ENCODE data around the gene PPM1B. TPM values are rescaled to one million over a fixed set of nuclear protein-coding genes. Genes with fewer than 3 reads are reported as not detected.

Gene PPM1B
- total and polyA plus RNA-seq, 10 of the 15 experiments (the other 5 are each of a cell fraction or from before 2014, with no cell fraction given): 12.5 to 53.4 (median 33.7) TPM

DNA sequence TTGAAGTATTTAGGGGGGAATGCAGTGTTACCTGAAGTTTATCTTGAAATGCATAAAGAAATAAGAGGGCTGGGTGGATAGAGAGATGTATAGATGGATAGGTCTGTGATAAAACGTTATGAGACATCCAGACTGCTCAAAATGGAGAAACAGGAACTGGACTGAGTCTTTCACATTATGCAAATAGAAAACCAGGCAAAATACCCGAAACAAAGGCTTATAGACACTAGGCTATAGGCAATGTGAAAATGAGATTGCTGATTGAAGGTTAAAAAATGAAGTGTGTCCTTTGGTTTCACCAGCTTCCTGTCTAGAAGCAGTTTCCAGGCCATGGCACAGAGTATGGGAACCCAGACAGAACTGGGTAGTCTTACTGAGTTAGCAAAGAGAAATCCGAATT lies 81.7 kb downstream of the PPM1B start:
- WGBS (ENCODE audit: insufficient coverage, insufficient replicate concordance, low lambda C conversion rate, missing lambda C conversion rate): 3% methylated on average over 3 of the region's 3 CpGs
- Histone ChIP-seq H4K20me1 (ENCODE audit: control insufficient read depth, insufficient read depth) (no peaks in the 10 kb centered on the region), H3K4me3 (no peak overlapping the region), H3K36me3 (ENCODE audit: control insufficient read depth in 2 of 2, insufficient read depth in 2 of 2, low read length in 1 of 2) (no peaks in the 10 kb centered on the region), H2AFZ (ENCODE audit: control insufficient read depth, low read depth, low read length) (peak overlapping the region; percentile 34; the same call in 1 of the 2 replicates), H3K4me1 (ENCODE audit: control insufficient read depth, insufficient read depth, low read length) (peaks cover 9% of the 10 kb centered on the region), H3K9ac (ENCODE audit: control insufficient read depth, insufficient read depth, low read length) (no peak overlapping the region), H3K79me2 (ENCODE audit: control insufficient read depth, insufficient read depth, low read length) (no peaks in the 10 kb centered on the region), H3K27me3 (replicated peaks in 1 of 2; ENCODE audit: control insufficient read depth in 2 of 2, insufficient read depth in 2 of 2, low read length in 1 of 2) (no peaks in the 10 kb centered on the region), H3K27ac (ENCODE audit: control insufficient read depth, insufficient read depth) (no peak overlapping the region), H3K4me2 (ENCODE audit: control insufficient read depth, insufficient read depth) (peak overlapping the region; percentile 77), H3K9me3 (replicated peaks; ENCODE audit: control insufficient read depth, insufficient read depth, low read length) (peaks cover 2% of the 10 kb centered on the region; the same call in 1 of the 3 replicates)
- SMC1A ChIA-PET (ENCODE audit: uncharacterized antibody, unreplicated experiment): interaction anchor here (0.6 kb wide), 1 partner anchor 186 kb away, joined by 3 read pairs; no protein-coding TSS in a partner anchor
- in situ Hi-C loops (cut with MboI): no loop called here
- no TSS peak for BruUV-seq (replicated peaks)
- intact Hi-C loops (cut with micrococcal nuclease; ENCODE audit: unreplicated experiment): no loop called here
- TF ChIP-seq ZSCAN29 (IDR thresholded peaks at IDR 0.05) (peak; percentile 76; the same call in 1 of the 2 replicates), NFIC (IDR thresholded peaks at IDR 0.05; ENCODE audit: low read depth, low read length) (no peak), RELA (IDR thresholded peaks at IDR 0.05; ENCODE audit: borderline replicate concordance, partially characterized antibody) (no peak), KDM1A (IDR thresholded peaks at IDR 0.05; ENCODE audit: borderline replicate concordance) (no peak), POU2F2 (IDR thresholded peaks at IDR 0.05; ENCODE audit: borderline replicate concordance, low read depth, low read length) (peak; percentile 70; the same call in 1 of the 3 replicates), SPI1 (IDR thresholded peaks at IDR 0.05; ENCODE audit: borderline replicate concordance, insufficient read depth, low read depth, low read length) (peak; percentile 82)
- peak; percentile 96 for ATAC-seq
- POLR2A ChIA-PET: no interaction called here
- peak; percentile 52 for FAIRE-seq
- DNase-seq (ENCODE audit: low read depth, low spot score): peak; percentile 38
- RAD21 ChIA-PET (ENCODE audit: unreplicated experiment): no interaction called here
- CTCF ChIA-PET: interaction anchor here (0.7 to 0.8 kb wide), 3 partner anchors 23 to 1395 kb away, joined by 3 to 4 read pairs (median 3); no protein-coding TSS in a partner anchor

DNA sequence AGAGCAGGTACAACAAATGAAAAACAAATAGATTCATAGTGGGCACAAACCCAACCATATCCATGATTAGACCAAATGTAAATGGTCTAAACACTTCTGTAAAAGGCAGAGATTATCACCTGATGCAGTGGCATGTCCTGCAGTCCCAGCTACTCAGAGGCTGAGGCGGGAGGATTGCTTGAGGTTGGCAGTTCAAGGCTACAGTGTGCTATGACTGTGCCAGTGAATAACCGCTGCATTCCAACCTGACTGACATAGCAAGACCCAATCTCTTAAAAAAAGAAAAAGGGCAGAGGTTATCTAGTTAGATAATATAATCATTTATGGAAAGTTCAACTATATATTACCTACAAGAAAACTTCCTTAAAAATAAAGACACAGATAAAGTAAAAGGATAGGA lies 85.3 kb downstream of the PPM1B start:
- Histone ChIP-seq H4K20me1 (ENCODE audit: control insufficient read depth, insufficient read depth) (no peaks in the 10 kb centered on the region), H3K4me2 (ENCODE audit: control insufficient read depth, insufficient read depth) (no peak overlapping the region), H3K9me3 (replicated peaks; ENCODE audit: control insufficient read depth, insufficient read depth, low read length) (peaks cover 2% of the 10 kb centered on the region; the same call in 1 of the 3 replicates), H3K9ac (ENCODE audit: control insufficient read depth, insufficient read depth, low read length) (no peak overlapping the region), H3K27ac (ENCODE audit: control insufficient read depth, insufficient read depth) (no peak overlapping the region), H3K4me3 (no peak overlapping the region), H3K79me2 (ENCODE audit: control insufficient read depth, insufficient read depth, low read length) (no peaks in the 10 kb centered on the region), H2AFZ (ENCODE audit: control insufficient read depth, low read depth, low read length) (no peak overlapping the region), H3K27me3 (replicated peaks in 1 of 2; ENCODE audit: control insufficient read depth in 2 of 2, insufficient read depth in 2 of 2, low read length in 1 of 2) (no peaks in the 10 kb centered on the region), H3K4me1 (ENCODE audit: control insufficient read depth, insufficient read depth, low read length) (peaks cover 9% of the 10 kb centered on the region), H3K36me3 (ENCODE audit: control insufficient read depth in 2 of 2, insufficient read depth in 2 of 2, low read length in 1 of 2) (no peaks in the 10 kb centered on the region)
- FAIRE-seq (no peak), DNase-seq (ENCODE audit: low read depth, low spot score) (no peak), ATAC-seq (no peak)
- ChIA-PET SMC1A (ENCODE audit: uncharacterized antibody, unreplicated experiment) (interaction anchor here (0.7 kb wide), 1 partner anchor 291 kb away, joined by 7 read pairs; no protein-coding TSS in a partner anchor), RAD21 (ENCODE audit: unreplicated experiment) (no interaction called here), CTCF (interaction anchor here (0.6 to 1.7 kb wide), 2 partner anchors 10 to 718 kb away, joined by 5 to 6 read pairs; no protein-coding TSS in a partner anchor), POLR2A (no interaction called here)
- BruUV-seq (replicated peaks): no TSS peak
- intact Hi-C loops (cut with micrococcal nuclease; ENCODE audit: unreplicated experiment): no loop called here
- in situ Hi-C loops (cut with MboI): no loop called here
- no peak for TF ChIP-seq STAT3 (IDR thresholded peaks at IDR 0.05; ENCODE audit: low read depth, low read length)
- TF ChIP-seq JUND (IDR thresholded peaks at IDR 0.05; ENCODE audit: low read depth, low read length): no peak
- TF ChIP-seq, protein P1, sequence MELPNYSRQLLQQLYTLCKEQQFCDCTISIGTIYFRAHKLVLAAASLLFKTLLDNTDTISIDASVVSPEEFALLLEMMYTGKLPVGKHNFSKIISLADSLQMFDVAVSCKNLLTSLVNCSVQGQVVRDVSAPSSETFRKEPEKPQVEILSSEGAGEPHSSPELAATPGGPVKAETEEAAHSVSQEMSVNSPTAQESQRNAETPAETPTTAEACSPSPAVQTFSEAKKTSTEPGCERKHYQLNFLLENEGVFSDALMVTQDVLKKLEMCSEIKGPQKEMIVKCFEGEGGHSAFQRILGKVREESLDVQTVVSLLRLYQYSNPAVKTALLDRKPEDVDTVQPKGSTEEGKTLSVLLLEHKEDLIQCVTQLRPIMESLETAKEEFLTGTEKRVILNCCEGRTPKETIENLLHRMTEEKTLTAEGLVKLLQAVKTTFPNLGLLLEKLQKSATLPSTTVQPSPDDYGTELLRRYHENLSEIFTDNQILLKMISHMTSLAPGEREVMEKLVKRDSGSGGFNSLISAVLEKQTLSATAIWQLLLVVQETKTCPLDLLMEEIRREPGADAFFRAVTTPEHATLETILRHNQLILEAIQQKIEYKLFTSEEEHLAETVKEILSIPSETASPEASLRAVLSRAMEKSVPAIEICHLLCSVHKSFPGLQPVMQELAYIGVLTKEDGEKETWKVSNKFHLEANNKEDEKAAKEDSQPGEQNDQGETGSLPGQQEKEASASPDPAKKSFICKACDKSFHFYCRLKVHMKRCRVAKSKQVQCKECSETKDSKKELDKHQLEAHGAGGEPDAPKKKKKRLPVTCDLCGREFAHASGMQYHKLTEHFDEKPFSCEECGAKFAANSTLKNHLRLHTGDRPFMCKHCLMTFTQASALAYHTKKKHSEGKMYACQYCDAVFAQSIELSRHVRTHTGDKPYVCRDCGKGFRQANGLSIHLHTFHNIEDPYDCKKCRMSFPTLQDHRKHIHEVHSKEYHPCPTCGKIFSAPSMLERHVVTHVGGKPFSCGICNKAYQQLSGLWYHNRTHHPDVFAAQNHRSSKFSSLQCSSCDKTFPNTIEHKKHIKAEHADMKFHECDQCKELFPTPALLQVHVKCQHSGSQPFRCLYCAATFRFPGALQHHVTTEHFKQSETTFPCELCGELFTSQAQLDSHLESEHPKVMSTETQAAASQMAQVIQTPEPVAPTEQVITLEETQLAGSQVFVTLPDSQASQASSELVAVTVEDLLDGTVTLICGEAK (IDR thresholded peaks at IDR 0.05; ENCODE audit: borderline replicate concordance): no peak
- 91% methylated on average over 2 of the region's 2 CpGs for WGBS (ENCODE audit: insufficient coverage, insufficient replicate concordance, low lambda C conversion rate, missing lambda C conversion rate)

Data from GM12878 (cell line).